Fibroblast of peridontal ligament (primary cell): ENCODE results near the gene SCGB3A1.
A peak's percentile ranks its signal among the peaks of the same experiment; 100 is the strongest.

Source experiments
- DNase-seq: peaks from one replicate; pipeline ENCODE4 v3.0.0-alpha.2; 2010; ENCODE audit errors: extremely low read depth

SCGB3A1 gene

DNA sequence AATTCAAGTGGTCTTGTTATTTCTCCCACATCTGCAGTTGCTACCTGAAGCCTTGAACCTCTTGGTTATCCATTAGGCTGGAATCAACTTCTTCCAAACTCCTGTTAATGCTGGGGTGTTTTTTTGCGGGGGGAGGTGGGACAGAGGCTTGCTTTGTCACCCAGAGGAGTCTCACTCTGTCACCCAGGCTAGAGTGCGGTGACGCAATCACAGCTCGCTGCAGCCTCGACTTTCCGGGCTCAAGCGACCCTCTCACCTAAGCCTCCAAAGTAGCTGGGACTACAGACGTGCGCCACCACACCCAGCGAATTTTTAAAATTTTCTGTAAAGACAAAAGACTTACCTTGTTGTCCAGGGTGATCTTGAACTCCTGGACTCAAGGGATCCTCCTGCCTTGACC is 4.4 kb downstream of the SCGB3A1 start:
- DNase-seq: no peak

DNA sequence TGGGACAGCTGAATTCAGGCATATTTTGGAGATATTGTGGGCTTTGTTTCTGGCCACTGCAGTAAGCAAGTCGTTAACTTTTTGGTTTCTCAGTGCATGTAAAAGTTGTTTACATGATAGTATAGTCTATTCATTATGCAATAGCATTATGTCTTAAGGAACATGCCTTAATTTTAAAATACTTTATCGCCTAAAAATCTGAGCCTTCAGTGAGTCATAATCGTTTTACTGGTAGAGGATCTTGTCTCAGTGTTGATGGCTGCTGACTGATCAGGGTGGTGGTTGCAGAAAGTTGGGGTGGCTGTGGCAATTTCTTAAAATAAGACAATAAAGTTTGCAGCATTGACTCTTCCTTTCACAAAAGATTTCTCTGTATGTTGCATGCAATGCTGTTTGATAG is 5.1 kb downstream of the SCGB3A1 start:
- DNase-seq: no peak

DNA sequence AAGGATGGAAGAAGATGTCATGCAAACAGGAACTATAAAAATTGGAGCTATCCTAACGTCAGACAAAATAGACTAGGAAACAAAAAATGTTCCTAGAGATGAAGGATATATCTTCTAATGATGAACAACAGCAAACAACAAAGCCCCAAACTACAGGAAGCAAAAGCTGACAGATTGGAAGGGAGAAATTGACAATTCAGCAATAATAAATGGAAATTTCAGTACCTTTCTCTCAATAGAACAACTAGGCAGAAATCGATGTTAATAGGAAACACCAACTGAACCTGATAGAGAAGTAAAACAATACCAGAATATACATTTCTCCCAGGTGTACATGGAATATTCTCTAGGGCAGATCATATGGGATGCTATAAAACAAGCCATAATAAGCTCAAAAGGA is 7.6 kb downstream of the SCGB3A1 start:
- no peak for DNase-seq

DNA sequence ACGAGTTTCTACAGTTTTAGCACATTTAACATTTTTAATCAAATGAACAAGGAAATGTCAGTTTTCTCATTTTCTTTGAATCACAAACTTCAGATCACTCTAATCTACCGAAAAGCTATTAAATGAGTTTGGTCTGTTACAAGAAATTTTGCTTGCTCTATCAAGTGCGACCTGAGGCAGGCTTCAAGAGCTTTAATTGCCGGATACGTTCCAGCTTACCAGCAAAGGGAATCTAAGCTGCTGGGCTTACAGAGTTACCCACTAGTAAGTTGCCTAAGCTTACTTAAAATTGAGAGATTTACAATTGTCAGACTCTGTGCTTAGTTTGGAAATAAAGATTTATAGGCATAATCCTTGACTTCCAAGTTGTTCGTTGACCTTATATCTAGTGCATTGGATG is 10.6 kb downstream of the SCGB3A1 start:
- no peak for DNase-seq

DNA sequence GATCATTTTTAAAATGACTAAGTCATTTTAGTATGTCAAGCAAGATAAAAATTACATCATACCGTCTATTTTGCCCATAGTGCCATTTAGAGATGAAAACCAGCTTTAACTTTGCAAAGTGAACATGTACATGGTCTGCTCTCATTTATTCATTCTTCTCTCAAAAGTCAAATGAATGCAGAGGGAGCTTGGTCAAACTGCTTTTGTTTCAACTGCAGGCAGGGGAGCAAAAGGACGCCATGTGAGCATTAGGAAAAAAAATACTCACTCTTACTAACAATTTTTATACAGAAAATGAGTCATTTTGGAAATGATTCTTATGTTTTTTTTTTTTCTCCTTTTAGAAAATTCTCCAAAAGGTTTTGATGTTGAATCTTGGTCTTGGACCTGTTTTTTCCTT is 15.7 kb downstream of the SCGB3A1 start:
- DNase-seq: peak; percentile 31

DNA sequence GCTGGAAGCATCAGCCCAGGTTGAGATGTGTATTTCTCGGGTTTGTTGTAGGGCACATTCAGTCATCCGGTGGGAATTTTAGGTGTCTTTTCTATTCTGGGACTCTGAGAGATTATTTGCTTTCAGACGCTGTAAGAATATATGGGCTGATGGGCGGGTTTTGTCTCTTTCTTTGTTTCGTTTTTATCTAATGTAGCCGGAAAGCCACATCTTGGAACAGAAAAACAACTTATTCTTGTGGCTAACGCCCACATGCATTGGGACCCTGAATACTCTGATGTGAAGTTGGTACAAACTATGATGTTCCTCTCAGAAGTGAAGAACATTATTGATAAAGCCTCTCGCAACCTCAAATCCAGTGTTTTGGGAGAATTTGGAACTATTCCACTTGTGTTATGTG is 22.4 kb downstream of the SCGB3A1 start:
- no peak for DNase-seq

DNA sequence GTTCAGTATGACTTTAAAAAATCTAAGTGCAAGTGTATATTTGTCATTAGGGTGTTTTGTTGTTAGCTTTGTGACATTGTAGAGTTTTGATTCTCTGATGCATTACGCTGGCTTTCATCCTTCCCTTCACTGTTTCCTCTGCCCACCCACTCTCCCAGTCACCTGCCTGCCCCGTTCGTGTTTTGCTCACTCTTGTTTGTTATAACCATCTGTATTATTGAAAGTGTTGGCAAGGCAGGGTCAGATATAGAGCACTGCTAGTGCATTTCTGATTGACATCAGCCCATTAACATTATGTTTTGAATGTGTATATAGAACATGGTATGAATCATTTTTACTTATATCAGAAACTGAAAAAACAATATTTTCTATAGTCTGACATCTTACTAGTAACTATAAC is 27.3 kb downstream of the SCGB3A1 start:
- no peak for DNase-seq

DNA sequence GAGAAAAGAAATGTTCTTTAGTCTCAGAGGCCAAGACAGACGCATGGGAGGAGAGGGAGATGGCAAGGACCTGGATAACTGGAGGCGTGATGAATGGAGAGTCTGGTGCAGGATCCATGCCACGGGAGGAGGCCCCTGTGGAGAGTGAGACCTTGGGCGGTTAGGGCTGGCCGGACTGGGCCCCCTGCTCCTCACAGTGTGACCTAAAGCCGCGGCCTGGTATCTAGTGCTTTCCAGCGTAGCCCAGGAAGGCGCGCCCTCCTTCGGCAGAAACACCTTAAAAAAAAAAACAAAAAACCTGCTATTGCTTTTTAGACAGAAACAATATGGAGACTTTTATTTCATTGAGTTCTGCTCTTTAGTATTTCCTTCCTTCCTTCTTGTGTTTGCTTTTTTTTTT is 33.1 kb downstream of the SCGB3A1 start:
- DNase-seq: no peak

DNA sequence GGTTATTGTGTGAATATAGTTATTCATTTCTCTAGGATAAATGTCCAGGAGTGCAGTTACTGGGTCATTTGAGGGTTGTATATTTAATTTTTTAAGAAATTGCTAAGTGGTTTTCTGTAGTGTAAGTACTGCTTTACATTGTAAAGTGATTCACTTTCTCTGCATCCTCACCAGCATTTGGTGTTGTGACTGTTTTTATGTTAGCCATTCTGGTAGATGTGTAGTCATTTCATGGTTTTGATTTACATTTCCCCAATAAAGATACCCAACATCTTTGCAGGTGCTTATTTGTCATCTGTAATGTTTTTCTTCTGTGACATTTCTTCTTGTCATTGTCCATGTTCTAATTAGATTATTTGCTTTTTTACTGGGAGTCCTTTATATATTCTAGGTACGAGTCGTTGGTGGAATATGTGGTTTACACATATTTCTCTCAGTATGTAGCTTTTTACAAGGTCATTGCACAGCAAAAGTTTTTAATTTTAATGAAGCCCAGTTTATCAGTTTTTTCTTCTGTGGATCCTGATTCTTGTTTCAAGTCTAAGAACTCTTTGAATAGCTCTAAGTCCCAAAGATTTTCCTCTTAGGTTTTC is 34.0 kb downstream of the SCGB3A1 start:
- peak; percentile 10 for DNase-seq

DNA sequence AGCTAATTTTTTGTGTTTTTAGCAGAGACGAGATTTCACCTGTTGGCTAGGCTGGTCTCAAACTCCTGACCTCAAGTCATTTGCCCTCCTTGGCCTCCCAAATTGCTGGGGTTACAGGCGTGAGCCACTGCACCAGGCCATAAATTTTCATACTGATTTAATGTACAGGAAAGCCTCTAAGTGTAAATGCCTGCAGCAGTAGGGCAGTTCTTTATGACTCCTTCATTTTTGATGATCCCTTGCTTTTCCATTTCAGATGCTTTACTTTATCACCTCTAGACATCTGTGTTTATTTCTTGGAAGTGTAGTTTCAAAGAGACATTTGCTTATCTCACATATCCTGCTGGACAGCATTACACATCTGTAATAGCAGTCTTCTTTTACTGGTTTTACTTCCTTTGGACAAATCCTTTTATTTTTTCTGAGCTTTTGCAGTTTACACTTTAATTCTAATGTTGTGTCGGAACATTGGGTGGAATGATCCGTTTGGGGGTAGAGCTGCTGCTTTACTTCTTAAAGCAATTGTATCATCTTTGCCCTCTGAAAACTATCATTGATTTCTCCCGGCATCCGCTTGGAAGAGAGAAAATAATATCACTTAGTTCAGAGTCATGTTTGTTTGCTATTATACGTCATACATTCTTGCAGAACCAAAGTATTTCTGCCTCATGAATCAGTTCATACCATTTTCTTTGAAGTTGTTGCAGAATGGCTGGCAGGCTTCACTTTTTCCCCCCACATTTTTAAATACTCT is 36.0 kb downstream of the SCGB3A1 start:
- peak; percentile 63 for DNase-seq

DNA sequence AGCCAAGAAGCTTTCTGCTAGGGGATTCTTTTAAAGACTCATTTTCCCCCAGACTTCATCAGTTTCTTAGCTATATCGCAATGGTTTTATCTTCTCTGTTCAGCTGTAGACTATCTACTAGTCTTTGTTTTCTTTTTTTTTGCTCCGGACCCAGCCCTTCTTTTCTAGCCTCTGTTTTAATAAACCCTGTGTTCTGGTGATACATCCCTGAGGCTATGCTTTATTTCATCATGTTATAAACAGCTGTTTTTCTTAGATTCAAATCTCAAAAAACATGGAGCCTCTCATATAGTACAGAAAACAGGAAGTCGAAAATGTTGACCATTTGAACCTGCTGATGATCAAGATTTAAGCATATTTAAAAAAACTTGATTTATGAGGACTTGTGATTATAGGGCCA is 37.8 kb downstream of the SCGB3A1 start:
- DNase-seq: no peak

DNA sequence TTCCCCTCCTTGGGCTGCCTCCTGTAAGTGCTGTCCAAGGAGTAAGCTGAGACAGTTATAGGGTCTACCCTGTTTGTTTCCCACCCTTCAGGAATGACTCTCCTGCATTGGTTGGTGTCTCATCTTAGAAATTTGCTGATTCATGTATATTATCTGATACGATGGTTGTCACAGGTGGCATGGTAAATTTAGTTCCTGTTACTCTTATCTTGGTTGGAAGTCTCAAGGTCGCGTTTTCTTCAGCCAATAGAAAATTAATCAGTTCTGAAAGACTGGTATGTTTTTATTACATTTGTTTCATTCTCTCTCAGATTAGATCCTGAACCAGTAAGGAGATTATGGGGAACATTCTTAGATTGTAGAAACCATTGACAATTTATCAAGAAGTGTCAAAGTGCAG is 42.7 kb downstream of the SCGB3A1 start:
- no peak for DNase-seq

DNA sequence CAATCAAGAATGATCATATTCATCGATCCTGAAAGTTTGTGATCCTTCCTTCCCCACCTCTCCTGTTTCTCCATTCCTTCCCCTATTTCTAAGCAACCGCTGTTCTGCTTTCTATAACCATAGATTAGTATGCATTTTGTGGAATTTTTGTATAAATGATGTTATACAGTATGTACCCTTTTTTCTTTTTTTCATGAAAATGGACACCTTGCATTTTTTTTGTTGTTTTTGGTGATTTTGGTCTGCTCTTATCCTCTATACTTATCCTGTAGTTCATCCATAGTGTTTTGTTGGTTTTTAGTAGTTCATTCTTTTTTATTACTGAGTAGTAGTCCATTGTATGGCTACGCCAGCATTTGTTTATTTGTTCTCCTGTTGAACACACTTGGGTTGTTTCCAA is 46.1 kb downstream of the SCGB3A1 start:
- DNase-seq: no peak

DNA sequence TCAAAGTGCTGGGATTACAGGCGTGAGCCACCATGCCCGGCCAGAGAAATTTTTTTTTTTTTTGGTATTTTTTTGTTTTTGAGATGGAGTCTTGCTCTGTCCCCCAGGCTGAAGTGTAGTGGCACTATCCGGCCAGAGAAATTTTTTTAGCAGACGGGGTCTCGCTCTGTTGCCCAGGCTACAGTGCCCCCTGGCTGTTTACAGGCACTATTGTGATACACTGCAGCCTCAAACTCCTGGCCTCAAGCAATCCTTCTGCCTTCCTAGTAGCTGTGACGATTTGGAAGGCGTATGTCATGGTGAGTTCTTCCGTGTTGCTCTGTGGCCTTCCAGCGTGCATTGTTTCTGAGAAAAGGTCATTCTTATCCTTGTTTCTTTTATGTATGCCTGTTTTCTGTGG is 49.6 kb downstream of the SCGB3A1 start:
- no peak for DNase-seq
